Anterior cingulate cortex (tissue), 58 donors: ENCODE data around the gene STOML3.

ENCODE experiments used
- DNase-seq, 58 donors: peaks; one replicate each; lab custom pipeline; 2025; lab: John Stamatoyannopoulos, UW

Gene STOML3

DNA sequence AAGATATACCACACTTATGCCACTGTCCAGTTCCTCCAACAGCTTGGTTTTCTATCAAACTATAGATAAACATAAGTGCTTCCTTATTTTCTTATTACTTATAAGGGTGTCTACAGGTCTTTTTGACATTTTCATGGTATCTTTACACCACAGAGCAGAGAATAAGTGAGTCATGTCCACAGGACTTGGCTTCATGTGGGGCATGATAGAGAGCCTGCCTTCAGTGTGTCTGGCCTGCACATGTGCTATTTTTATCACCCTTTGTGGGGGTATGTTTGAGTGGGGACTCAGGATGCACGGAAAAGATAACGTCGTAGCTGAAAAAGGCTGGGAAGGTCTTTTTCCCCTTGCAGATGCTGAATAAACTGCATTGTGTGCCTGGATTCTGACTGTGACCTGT is 8.1 kb upstream of the STOML3 start:
- no peak for DNase-seq

DNA sequence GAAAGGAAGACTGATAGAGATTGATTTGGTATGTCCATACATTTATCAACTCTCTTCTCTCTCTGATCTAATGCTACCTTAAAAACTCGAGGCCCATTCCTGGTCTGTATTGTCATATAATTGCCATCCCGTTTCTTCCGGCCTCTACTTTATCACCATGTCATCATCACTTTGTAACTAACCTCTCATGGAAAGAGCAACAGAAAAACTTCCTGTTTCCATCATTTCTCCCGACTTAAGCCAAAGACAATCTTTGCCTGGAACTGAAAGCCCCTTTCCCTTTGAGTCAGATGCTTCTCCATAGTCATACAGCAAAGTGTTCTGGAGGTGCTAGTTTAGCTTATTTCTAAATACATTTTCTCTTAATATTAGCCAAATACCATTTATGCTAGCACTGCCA is 2.8 kb upstream of the STOML3 start:
- DNase-seq, result no peak

DNA sequence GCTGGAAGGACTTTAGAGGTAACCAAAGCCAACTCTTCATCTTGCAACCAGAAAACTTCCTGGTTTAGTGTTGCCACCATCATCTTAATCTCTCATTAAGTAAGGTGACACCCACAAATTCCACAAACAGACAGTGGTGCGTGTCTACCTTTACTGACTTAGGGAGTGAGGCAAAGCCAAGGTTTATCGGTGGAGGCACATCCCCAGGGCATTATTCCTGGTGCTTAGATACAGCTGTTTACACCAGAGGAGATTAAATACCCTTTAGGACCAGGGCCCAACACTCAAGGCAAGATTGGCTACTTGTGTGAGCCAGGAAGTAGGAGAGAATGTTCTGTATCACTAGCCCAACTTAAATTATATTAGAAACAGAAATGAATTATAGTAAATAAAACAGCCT is 9.5 kb downstream of the STOML3 start:
- DNase-seq, result no peak

DNA sequence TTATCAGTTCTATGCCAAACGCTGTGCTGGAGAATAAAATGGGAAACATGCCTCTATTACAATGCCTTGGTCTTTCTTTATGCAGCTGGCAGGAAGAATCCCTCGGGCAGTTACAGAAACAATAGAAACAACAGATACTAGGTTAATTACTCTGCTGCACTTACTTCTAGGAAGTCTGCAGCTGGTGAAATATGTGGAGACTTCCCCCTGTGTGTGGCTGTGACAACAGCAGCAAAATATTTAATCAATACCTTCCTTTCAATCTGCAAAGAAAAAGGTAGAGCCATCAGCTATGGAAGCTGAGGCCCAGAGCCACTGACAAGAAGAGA is 9.9 kb downstream of the STOML3 start:
- DNase-seq, result no peak

- peak in 23 of 58 donors; percentile 2 to 51 (median 22) for DNase-seq
These were observed 10.5 kb downstream of the STOML3 start for GRCh38 chr13:38979891-38980749.

DNA sequence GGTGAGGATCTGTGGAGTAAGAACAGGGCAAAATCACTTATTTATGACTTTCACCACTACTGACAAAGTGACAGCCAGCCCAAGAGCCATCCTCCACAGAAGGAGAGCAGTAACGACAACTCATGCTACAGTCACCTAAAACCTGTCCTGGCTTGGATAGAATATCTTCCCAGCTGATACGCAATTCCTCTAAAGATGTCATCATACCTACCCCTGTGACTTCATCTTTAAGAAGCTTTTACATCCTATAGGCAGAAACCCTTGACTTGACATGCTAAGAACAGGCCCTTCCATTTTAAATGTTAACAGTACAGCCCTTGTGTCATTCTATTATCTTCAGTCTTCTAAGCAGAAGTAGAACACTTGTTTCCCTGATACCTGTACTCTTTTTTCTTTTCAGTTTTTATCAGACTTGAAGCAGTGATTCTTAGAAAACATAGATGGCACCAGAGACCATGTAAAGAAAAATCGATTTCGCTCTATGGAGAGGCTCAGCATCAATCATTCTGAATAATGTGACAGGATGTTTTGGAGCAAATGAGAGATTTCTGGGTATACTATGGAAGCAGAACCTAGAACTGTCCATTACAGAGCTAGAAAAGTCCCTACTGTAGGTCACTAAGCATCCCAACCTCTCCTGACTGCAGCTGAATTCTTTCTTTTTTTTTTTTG is 20.1 kb downstream of the STOML3 start:
- DNase-seq, result no peak

- DNase-seq, result no peak
These were observed 21.4 kb downstream of the STOML3 start for GRCh38 chr13:38969187-38969586.

GRCh38 chr13:38967446-38967845 is 23.2 kb downstream of the STOML3 start:
- peak in 14 of 58 donors; percentile 1 to 57 (median 8) for DNase-seq

DNA sequence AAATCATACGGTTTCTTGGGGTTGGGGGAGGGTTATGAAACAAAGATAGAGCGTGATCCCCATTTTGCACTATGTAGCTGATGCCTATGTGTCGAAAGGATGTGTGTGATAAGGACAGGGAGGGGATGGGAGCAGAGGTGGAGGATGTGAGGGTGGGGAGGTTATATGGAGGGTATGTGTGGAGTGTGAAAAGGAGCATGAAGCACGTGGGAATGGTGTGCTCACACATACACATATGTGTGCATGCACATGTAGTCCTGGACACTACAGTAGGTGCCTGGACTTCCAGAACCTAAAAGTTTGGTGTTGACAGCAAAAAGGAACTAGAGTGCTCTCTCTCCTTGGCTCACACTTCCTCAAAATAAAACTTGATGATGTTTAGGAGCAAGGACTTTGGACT is 25.4 kb downstream of the STOML3 start:
- no peak for DNase-seq

- no peak for DNase-seq
These were observed 30.5 kb downstream of the STOML3 start for GRCh38 chr13:38960175-38960574.

- no peak for DNase-seq
These were observed 32.6 kb downstream of the STOML3 start for GRCh38 chr13:38957794-38958592.

GRCh38 chr13:38954844-38955243 is 35.8 kb downstream of the STOML3 start:
- no peak for DNase-seq

DNA sequence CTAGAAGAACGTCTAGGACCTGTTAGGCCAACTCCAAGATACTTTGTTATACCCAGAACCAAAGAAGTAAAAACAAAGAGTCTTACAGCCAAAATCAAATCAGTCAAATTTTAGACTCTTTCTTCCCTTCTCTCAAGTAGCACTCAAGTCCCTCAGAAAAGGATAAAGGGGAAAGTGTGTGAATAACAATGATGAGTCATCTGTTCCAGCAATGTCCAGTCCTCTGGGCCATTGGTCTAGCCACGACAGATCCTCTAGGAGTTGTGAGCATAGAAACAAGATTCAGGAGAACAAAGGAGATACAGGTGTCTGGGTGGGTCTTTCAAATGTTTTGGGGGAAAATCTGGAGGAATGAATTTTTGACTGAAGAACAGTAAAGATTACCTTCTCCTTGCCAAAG is 36.3 kb downstream of the STOML3 start:
- no peak for DNase-seq

DNA sequence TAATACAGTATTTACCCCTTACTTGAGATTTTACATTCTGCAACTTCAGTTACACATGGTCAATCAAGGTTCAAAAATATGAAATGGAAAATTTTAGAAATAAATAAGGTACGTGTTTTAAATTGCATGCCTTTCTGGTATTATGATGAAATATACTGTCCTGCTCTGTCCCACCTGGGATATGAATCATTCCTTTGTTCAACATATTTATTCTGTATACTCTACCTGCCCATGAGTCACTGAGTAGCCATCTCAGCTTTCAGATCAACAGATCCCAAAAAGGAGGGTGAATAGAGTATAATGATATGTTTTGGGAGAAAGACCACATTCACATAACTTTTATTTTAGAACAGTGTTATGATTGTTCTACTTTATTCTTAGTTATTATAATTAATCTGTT is 37.8 kb downstream of the STOML3 start:
- no peak for DNase-seq

- peak in 1 of 58 donors; percentile 9 for DNase-seq
These were observed 38.9 kb downstream of the STOML3 start for GRCh38 chr13:38951525-38952313.

GRCh38 chr13:38950987-38951386 is 39.6 kb downstream of the STOML3 start:
- no peak for DNase-seq

GRCh38 chr13:38947054-38947453 is 43.6 kb downstream of the STOML3 start:
- DNase-seq, result no peak

- DNase-seq, result no peak
These were observed 46.4 kb downstream of the STOML3 start for GRCh38 chr13:38944219-38944618.

DNA sequence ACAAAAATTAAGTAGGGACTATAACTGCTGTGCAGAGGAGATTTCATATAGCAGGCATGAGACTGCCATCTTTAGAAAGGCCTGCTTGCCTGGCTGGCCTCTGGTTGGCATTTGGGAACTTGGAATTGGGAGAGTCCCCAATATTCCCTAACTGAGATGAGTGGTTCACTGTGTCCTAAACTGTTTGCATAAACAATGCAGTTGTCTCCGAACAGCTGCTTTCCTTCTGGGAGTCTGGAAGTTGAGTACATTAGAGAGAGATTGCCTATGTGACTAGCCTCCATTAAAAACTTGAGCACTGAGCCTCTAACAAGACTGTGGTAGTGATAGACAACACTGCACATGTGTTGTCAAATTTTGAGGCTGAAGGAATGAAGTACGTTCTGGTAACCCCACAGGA is 47.4 kb downstream of the STOML3 start:
- no peak for DNase-seq

GRCh38 chr13:38941353-38941945 is 49.2 kb downstream of the STOML3 start:
- no peak for DNase-seq
